OCI-LY1 (cell line): ENCODE measurements around the gene LPCAT1.

Source experiments
- H2AFZ ChIP-seq: fragments of 200-600 bp; sonication (generic), shearing (Covaris generic); 2 replicates; pipeline ENCODE4 v1.6.0; 2014; ENCODE audit warnings: antibody characterized with exemption, mild to moderate bottlenecking, low read length
- H3F3A ChIP-seq: fragments of 200-600 bp; sonication (generic), shearing (Covaris generic); 2 replicates; pipeline ENCODE4 v1.6.0; 2014; ENCODE audit warnings: mild to moderate bottlenecking, antibody characterized with exemption, low read length, moderate library complexity; ENCODE audit not compliant: insufficient read depth
- H3K27ac ChIP-seq: fragments of 200-600 bp; sonication (generic); 2 replicates; pipeline ENCODE4 v1.5.1; 2014; ENCODE audit warnings: low read length, mixed run types, mild to moderate bottlenecking, low read depth; ENCODE audit not compliant: poor library complexity, severe bottlenecking
- H3K27me3 ChIP-seq: fragments of 200-600 bp; sonication (generic); 2 replicates; pipeline ENCODE4 v1.6.0; 2014; ENCODE audit warnings: antibody characterized with exemption, mild to moderate bottlenecking, low read length, moderate library complexity; ENCODE audit not compliant: insufficient read depth
- H3K36me3 ChIP-seq: fragments of 200-600 bp; sonication (generic); 2 replicates; pipeline ENCODE4 v1.6.1; 2014; ENCODE audit warnings: mild to moderate bottlenecking, antibody characterized with exemption, low read length, moderate library complexity, mixed read lengths; ENCODE audit not compliant: insufficient read depth
- H3K4me1 ChIP-seq: fragments of 200-600 bp; sonication (generic); 2 replicates; pipeline ENCODE4 v1.5.1; 2014; ENCODE audit warnings: mild to moderate bottlenecking, low read length, moderate library complexity; ENCODE audit not compliant: insufficient read depth, severe bottlenecking
- H3K4me2 ChIP-seq: fragments of 200-600 bp; sonication (generic), shearing (Covaris generic); 2 replicates; pipeline ENCODE4 v1.6.1; 2014; ENCODE audit warnings: low read length
- H3K4me3 ChIP-seq: fragments of 200-600 bp; sonication (generic); 2 replicates; pipeline ENCODE4 v1.5.1; 2014; ENCODE audit warnings: low read length, low read depth, mild to moderate bottlenecking, mixed read lengths; ENCODE audit not compliant: poor library complexity, severe bottlenecking
- H3K79me2 ChIP-seq: fragments of 200-600 bp; shearing (Covaris generic); 2 replicates; pipeline ENCODE4 v1.6.1; 2016; ENCODE audit warnings: mixed run types, low read length, mixed read lengths; ENCODE audit not compliant: insufficient read depth
- H3K9ac ChIP-seq: fragments of 200-600 bp; sonication (generic), shearing (Covaris generic); 2 replicates; pipeline ENCODE4 v1.6.1; 2014; ENCODE audit warnings: mild to moderate bottlenecking, low read length, mixed read lengths
- H3K9me2 ChIP-seq: fragments of 200-600 bp; sonication (generic), shearing (Covaris generic); 2 replicates; pipeline ENCODE4 v1.6.1; 2014; ENCODE audit warnings: low read depth, mild to moderate bottlenecking, low read length, mixed read lengths
- H3K9me3 ChIP-seq: fragments of 200-600 bp; shearing (Covaris generic); 2 replicates; pipeline ENCODE4 v1.6.1; 2014; ENCODE audit warnings: low read length, mixed read lengths
- H4K20me1 ChIP-seq: fragments of 200-600 bp; sonication (generic), shearing (Covaris generic); 2 replicates; pipeline ENCODE4 v1.6.0; 2016; ENCODE audit warnings: mild to moderate bottlenecking, low read length; ENCODE audit not compliant: insufficient read depth
- CTCF ChIP-seq: fragments of 200-600 bp; sonication (generic), shearing (Covaris generic); IDR thresholded peaks from 2 replicates; pipeline ENCODE4 v1.5.1; 2017; ENCODE audit warnings: mild to moderate bottlenecking, antibody characterized with exemption, low read length, moderate library complexity, mixed read lengths
- EZH2 ChIP-seq: fragments of 200-600 bp; sonication (generic), shearing (Covaris generic); IDR thresholded peaks from 2 replicates; pipeline ENCODE4 v1.8.0; 2017; ENCODE audit warnings: borderline replicate concordance, mixed run types, mild to moderate bottlenecking, antibody characterized with exemption, low read length, moderate library complexity, mixed read lengths

LPCAT1 gene

GRCh38 chr5:1521671-1522600, 1.8 kb downstream of the LPCAT1 start:
- no peak for TF ChIP-seq CTCF
- TF ChIP-seq EZH2 = no peak
- no peaks in the 10 kb centered on the region for H3F3A ChIP-seq
- no peaks in the 10 kb centered on the region for H3K9me2 ChIP-seq
- no peak overlapping the region for H2AFZ ChIP-seq
- H3K9ac ChIP-seq = peak overlapping the region; percentile 74; the same call in 1 of the 2 replicates
- H3K27me3 ChIP-seq = 0 out of 2 replicates have a peak, but pooled peaks cover 5% of the 10 kb centered on the region
- no peaks in the 10 kb centered on the region for H3K79me2 ChIP-seq
- H3K4me2 ChIP-seq = peak overlapping the region; percentile 87
- H3K4me3 ChIP-seq = peak overlapping the region; percentile 74
- H3K27ac ChIP-seq = no peak overlapping the region
- peaks cover 29% of the 10 kb centered on the region for H3K4me1 ChIP-seq
- no peaks in the 10 kb centered on the region for H3K9me3 ChIP-seq
- peaks cover 21% of the 10 kb centered on the region for H3K36me3 ChIP-seq
- no peaks in the 10 kb centered on the region for H4K20me1 ChIP-seq

DNA sequence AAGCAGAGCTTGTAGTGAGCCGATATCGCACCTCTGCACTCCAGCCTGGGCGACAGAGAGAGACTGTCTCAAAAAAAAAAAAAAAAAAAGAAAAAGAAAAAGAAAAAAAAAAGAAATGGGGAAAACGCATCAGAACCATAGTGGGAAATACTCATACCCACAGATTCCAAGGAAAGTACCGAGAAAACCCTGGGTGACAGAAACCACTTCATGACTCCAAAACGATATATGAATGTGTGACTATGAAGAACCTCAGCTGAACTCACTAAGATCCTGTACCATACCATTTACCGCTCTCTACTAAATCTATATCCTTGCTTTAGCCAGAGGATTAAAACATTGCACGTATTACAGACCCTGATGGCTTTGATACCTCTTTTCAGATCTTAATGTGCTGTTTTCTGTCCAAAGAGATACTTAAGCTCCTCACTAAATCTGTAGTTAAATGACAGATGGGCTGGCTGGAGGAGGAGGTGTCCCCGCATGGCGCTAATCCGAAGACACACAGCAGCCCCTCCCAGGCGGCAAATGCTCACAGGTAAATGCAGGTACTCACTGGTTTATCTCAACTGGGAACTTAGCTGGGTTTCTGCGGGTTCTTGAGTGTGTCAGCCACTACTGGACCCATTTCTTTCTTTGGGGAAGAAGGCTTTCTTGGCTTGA, 2.8 kb downstream of the LPCAT1 start:
- peaks cover 29% of the 10 kb centered on the region for H3K4me1 ChIP-seq
- H3K9me2 ChIP-seq = no peaks in the 10 kb centered on the region
- H3K79me2 ChIP-seq = no peaks in the 10 kb centered on the region
- TF ChIP-seq EZH2 = no peak
- TF ChIP-seq CTCF = no peak
- no peak overlapping the region for H3K4me2 ChIP-seq
- H3K4me3 ChIP-seq = no peak overlapping the region
- H3K27ac ChIP-seq = no peak overlapping the region
- no peaks in the 10 kb centered on the region for H3F3A ChIP-seq
- H2AFZ ChIP-seq = no peak overlapping the region
- no peak overlapping the region for H3K9ac ChIP-seq
- peaks cover 21% of the 10 kb centered on the region for H3K36me3 ChIP-seq
- no peaks in the 10 kb centered on the region for H4K20me1 ChIP-seq
- no peaks in the 10 kb centered on the region for H3K9me3 ChIP-seq
- 0 out of 2 replicates have a peak, but pooled peaks cover 5% of the 10 kb centered on the region for H3K27me3 ChIP-seq

DNA sequence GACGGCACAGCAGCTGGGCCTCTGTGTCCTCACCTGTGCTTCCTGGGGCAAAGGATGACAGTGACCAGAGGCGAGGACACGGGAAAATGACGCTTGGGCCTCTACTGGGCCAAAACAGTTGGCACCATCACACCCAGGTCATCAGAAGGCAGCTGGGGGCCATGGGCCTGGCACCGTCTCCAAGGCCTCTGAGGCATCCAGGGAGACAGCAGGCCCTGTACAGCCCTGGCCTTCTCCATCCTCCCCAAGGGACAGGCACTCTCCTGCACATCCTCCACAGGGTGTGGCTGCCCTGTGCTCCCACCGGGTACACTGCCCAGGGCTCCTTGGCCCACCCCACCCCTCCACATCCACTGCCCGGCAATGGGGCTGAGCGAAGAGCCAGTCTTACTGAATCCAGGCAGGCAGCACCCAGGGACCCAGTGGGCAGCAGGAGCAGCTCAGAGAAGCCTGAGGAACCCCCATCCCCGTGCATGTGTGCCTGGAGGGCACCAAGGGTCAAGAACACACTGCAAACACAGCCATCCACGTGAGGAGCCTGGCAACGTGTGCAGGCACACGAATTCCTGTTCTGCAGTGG, 4.0 kb downstream of the LPCAT1 start:
- Histone ChIP-seq H3K4me3 (no peak overlapping the region), H3K9me3 (no peaks in the 10 kb centered on the region), H3K36me3 (peaks cover 21% of the 10 kb centered on the region), H3K9me2 (no peaks in the 10 kb centered on the region), H3K4me2 (no peak overlapping the region), H3K79me2 (no peaks in the 10 kb centered on the region), H3K27ac (no peak overlapping the region), H3F3A (no peaks in the 10 kb centered on the region), H4K20me1 (no peaks in the 10 kb centered on the region), H3K9ac (no peak overlapping the region), H3K4me1 (peaks cover 19% of the 10 kb centered on the region), H2AFZ (no peak overlapping the region), H3K27me3 (0 out of 2 replicates have a peak, but pooled peaks cover 5% of the 10 kb centered on the region)
- TF ChIP-seq EZH2 (no peak), CTCF (no peak)
